GM12873 (cell line): ENCODE measurements around the gene KCNE3.

Experiments
- CTCF ChIP-seq: IDR thresholded peaks from 2 replicates; pipeline ENCODE4 v1.5.1; 2012; ENCODE audit warnings: low read depth, mild to moderate bottlenecking, moderate library complexity, low read length, control low read depth; ENCODE audit not compliant: insufficient read depth; ENCODE audit errors: missing control alignments

KCNE3 gene

GRCh38 chr11:74443071-74443864 is 24.1 kb downstream of the KCNE3 start:
- no peak for TF ChIP-seq CTCF

GRCh38 chr11:74442636-74443035 is 24.7 kb downstream of the KCNE3 start:
- TF ChIP-seq CTCF: no peak

GRCh38 chr11:74438681-74439080 is 28.7 kb downstream of the KCNE3 start:
- no peak for TF ChIP-seq CTCF

- no peak for TF ChIP-seq CTCF
Measured at GRCh38 chr11:74437441-74438042, 29.8 kb downstream of the KCNE3 start.

- no peak for TF ChIP-seq CTCF
Measured at GRCh38 chr11:74434528-74434927, 32.8 kb downstream of the KCNE3 start.

GRCh38 chr11:74429205-74429604 is 38.1 kb downstream of the KCNE3 start:
- no peak for TF ChIP-seq CTCF

GRCh38 chr11:74427384-74427886 is 39.9 kb downstream of the KCNE3 start:
- no peak for TF ChIP-seq CTCF
